Measurements from ENCODE around the gene TMEM223.

DNA sequence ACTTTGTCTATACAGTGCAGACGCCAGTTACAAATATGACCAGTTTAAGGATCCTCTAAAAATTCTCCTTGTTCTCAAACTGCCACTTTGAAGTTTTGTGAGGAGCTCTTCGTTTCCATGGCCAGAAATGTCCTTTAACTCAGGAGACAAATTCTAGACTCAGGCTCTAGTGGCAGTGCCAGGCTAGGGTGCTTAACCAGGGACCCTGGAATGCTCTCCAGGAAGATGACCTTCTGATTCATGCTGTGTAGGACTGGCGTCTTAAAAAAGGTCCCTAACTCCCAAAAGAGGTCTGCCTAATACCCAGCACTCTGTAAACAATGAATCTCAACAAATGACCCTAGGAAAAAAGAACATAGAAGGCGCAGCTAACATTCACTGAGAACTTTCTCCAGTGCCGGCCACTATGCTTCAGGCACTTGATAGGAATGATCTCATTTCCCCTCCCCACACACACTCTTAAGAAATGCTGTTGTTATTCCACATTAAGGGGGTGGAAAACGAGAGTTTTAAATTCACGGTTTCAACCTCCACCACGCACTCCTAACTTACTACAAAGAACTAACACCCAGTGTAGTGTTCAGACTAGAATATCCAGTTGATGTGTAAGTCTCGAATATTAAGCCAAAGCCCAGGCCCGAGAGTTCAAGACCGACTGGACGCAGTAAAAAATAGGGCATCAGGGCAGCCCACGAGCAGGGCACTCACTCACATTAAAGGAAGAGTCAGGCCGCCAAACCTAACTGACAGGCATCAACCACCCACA, 12.7 kb upstream of the TMEM223 start:
- no peak for TF ChIP-seq POLR2A (IDR thresholded peaks at IDR 0.05)
- TF ChIP-seq EP300 (IDR thresholded peaks at IDR 0.05; ENCODE audit: low read depth), result no peak
- TF ChIP-seq POLR2AphosphoS5 (IDR thresholded peaks at IDR 0.05), result no peak
- TF ChIP-seq, protein P1, sequence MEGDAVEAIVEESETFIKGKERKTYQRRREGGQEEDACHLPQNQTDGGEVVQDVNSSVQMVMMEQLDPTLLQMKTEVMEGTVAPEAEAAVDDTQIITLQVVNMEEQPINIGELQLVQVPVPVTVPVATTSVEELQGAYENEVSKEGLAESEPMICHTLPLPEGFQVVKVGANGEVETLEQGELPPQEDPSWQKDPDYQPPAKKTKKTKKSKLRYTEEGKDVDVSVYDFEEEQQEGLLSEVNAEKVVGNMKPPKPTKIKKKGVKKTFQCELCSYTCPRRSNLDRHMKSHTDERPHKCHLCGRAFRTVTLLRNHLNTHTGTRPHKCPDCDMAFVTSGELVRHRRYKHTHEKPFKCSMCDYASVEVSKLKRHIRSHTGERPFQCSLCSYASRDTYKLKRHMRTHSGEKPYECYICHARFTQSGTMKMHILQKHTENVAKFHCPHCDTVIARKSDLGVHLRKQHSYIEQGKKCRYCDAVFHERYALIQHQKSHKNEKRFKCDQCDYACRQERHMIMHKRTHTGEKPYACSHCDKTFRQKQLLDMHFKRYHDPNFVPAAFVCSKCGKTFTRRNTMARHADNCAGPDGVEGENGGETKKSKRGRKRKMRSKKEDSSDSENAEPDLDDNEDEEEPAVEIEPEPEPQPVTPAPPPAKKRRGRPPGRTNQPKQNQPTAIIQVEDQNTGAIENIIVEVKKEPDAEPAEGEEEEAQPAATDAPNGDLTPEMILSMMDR (IDR thresholded peaks at IDR 0.05), result no peak
